Activated CD8-positive, alpha-beta memory T cell treated with anti-CD3 and anti-CD28 coated beads, Interleukin-2, amount 50 U/mL, for 1 hour (primary cell): ENCODE data around the gene RAB6A.
"Not testable (repeated sequence)": the region's sequence is repeated elsewhere in the genome, so short reads cannot be mapped to it uniquely, and the experiment has no call there.

Experiments used
- DNase-seq: peaks from one replicate; pipeline ENCODE4 v3.0.0-alpha.2; 2020; ENCODE audit errors: extremely low read depth

Gene RAB6A

GRCh38 chr11:73726825-73727224 lies 34.0 kb downstream of the RAB6A start:
- no peak for DNase-seq

DNA sequence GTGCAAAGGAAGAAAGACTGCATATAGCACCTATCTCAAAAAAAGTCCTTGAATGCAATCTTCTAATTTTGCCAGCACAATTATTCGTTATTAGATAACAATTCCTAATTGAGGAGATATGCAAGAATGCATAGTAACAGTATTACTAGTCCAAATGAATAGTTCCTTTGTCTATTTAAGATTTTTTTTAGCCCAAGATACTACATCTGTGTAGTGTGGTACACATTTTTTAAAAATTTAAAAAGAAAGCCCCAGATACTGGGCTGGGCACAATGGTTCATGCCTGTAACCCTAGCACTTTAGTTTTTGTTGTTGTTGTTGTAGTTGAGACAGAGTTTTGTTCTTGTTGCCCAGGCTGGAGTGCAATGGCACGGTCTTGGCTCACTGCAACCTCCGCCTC lies 43.7 kb downstream of the RAB6A start:
- no peak for DNase-seq

- no peak for DNase-seq
Measured at GRCh38 chr11:73716153-73717056, 44.5 kb downstream of the RAB6A start.

DNA sequence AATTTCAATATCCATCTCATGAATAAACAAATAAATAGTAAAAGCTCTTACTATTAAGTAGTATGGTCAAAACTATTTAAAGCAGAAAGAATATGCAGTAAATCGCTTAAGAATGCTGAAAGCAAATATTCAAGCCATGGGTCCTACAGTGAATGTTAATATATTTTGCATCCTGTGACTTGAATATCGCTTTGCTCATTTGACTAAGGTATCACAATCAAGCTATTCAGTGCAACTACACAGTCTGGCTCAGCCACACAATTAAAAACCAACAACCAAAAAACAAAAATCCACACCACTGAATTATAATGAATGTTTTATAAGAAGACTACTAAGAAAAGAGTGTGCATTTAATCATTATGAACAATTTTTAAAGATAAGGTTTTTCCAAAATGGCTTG lies 45.3 kb downstream of the RAB6A start:
- DNase-seq = no peak

GRCh38 chr11:73710964-73711363 lies 49.9 kb downstream of the RAB6A start:
- DNase-seq = no peak

- DNase-seq = no peak
Measured at GRCh38 chr11:73705053-73705452, 55.8 kb downstream of the RAB6A start.

DNA sequence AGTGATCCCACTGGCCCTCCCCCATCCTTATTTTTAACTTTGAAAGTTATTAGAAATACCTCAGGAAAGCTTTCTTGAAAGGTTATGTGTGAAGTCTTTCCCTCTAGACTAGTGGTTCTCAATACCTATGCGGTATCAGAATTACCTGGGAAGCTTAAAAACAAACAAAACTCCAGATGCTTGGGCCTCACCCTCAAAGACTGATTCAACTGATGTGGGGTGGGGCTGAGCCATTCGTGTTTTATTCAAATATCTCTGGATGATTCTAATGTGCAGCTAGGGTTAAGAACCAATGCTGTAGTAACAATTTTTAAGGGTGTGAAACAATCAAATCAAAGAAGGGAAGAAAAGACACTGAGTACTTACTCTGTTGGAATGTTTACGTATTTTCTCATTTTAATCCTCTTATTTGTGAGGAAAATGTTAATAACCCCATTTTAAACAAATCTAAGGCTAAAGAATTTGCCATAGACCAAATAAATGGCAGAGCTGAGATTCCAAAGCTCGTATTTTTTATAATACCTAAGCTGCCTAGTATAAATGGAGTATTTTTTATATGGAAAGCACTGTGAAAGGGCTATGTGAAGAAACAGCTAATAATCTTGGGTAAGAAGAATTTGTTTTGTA lies 66.9 kb downstream of the RAB6A start:
- no peak for DNase-seq

DNA sequence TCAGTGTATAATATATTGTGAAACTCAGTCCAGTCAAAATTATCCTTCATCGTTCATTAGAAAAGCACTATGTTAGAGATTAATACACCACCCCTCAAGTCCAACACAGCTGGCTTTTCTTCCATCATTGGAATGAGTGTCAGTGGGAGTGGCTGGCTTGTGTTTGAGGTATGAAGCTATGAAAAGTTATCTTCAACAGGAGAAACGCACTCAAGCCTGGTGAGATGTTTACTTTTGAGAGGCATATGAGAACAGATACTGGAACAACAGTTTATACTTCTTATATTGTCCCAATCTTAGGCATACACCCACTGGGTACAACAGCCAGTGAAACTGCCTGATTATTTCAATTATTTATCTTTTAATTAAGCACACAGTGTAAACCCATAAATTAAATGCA lies 80.2 kb downstream of the RAB6A start:
- DNase-seq = no peak

DNA sequence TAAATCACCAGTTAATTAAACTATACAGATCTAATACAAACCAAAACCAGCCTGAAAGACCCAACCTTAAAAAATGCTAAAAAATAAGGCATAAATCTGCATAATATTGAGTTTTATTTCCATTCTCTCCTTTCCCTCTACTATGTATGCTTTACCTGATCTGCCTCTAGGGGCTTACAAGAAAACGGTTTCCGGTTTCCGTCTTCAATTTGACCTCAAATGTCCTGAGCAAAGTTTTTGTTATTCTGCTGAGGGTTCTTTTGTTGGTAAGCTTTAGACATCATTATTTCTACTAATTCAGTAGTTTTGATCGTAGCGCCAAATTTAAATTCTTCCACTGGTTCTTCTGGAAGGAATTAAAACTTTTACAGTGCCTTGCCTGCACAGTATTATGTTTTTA lies 84.3 kb downstream of the RAB6A start:
- not testable (repeated sequence) for DNase-seq

GRCh38 chr11:73671701-73672100 lies 89.2 kb downstream of the RAB6A start:
- no peak for DNase-seq

- DNase-seq = no peak
Measured at GRCh38 chr11:73670808-73671207, 90.1 kb downstream of the RAB6A start.

- DNase-seq = no peak
Measured at GRCh38 chr11:73667891-73668290, 93.0 kb downstream of the RAB6A start.

GRCh38 chr11:73664877-73665276 lies 96.0 kb downstream of the RAB6A start:
- no peak for DNase-seq

DNA sequence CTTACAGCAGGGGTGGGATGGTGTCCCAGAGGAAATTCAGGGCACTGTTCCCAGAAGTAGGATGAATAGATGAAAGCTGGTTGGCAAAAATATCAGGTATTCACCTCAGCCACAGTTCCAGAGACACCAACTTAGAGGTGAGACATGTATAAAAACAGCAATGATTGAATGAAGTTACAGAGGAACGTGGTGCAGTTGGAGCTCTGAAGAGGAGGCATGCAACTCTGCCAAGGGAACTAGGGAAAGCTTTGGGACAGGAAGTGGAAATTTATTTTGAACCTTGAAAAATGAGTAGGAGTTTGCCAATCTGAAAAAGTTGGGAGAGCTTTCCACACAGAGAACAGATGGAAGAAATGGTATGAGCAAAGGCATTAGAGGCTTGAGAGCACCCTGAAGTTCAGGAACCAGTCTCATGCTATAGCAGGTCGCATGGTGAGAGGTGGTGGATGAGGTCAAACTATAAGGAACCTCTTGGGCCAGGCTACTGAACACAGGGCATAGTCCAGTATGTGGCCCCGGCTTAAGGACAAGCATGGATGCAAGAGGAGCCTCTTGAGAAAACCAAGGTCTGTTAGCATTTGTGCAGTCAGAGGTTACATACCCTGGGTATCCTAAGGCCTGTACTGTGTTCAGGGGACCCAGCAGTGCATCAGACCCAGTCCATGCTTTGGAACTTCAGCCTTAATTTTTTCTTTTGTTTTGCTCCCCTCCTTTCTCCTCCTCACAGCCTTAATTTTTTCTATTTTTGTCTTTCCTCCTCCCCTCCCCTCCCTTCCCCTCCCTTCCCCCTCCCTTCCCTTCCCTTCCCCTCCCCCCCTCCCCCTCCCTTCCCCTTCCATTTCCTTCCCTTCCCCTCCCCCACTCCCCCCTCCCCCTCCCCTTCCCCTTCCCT lies 97.0 kb downstream of the RAB6A start:
- DNase-seq = no peak

- DNase-seq = no peak
Measured at GRCh38 chr11:73662445-73663157, 98.3 kb downstream of the RAB6A start.

DNA sequence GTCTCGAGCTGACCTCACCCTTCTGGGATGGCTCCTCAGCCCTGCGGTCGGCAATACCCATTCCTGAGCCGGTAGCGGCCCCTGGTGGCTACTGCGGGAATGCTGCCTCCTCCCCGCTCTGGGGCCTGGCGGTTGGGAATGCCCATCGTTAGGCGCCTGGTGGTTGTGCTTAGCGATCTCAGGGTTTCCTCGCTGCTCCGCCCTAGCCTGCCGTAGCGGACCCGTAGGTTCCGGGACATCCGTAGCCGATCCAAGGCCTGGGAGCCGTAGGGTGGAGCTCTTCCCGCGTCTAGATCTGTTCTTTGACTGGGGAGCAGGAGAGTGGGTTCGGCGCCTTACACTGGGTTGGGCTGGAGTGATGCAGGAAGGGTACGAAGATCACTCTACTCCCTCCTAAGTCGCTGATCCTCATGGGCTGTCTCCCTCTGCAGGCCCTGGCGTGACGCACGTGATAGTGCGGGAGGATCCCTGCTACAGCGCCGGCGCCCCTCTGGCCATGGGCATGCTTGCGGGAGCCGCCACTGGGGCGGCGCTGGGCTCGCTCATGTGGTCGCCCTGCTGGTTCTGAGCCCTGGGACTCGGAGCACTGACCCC lies 99.7 kb downstream of the RAB6A start:
- DNase-seq = peak; percentile 51

- DNase-seq = no peak
Measured at GRCh38 chr11:73660497-73661034, 100.3 kb downstream of the RAB6A start.

GRCh38 chr11:73659961-73660360 lies 100.9 kb downstream of the RAB6A start:
- no peak for DNase-seq

- no peak for DNase-seq
Measured at GRCh38 chr11:73656985-73657384, 103.9 kb downstream of the RAB6A start.

DNA sequence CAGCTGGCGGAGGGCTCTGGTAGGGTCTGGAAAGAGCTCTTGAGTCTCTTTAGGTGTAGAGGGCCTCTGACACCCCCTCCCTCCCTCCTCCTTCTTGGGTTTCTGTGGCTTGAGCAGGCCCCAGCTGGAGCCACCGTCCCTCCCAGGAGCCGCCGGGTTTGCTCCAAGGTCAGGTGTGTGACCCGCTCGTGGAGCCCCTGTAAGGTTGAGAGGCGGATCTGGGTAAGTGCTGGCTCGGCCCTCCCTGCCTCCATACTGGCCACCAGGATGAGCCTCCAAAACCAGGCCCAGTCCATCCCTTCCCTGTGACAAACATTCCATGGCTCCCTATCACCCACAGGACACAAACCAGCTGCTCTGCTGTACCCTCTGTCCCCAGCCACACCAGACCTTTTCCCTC lies 105.2 kb downstream of the RAB6A start:
- DNase-seq = no peak

- DNase-seq = no peak
Measured at GRCh38 chr11:73654482-73655021, 106.3 kb downstream of the RAB6A start.
